ENCODE results near the gene MMAA.
A peak's percentile ranks its signal among the peaks of the same experiment; 100 is the strongest.
"Not testable (repeated sequence)": the region's sequence is repeated elsewhere in the genome, so short reads cannot be mapped to it uniquely, and the experiment has no call there.

The MMAA gene

DNA sequence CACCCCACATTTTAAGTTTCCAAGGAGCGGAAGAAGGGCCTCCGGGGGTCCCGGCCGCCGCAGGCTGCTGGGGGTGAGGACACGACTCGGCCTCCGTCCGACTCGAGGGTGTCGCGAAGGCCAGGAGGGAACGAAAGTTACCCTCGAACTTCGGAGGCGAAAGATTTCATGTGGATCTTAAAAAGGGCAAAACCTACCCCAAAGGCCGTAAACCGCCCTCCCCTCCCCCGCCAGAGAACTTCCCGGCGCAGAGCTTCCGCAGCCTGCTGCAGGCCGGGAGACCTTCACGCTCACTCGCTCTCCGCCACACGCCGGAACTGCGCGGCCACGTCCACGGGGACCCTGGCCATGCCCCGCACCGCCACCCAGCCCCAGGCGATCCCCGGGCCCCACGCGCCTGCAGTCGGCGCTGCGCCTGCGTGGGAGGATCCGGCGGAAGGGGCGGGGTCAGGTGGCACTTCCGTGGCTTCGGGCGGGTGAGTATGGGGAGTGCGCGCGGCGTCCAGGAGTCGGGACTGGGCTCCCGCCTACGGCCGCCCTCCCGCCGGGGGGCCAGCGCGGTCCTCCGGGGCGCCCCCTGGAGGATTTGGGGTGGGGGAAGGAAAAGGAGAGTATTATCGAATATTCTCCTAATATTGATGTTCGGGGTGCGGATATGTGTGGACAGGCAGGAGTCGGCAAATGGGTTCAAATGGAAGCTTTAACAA lies at the start of gene MMAA:
Gene MMAA, plus strand, starts transcription at position 454 of the 707 bp plus-strand sequence. CDS start 19,755 bp downstream, outside the sequence.
- DNase-seq (ENCODE audit: low read depth in 2 of 2): peak; percentile 91

DNA sequence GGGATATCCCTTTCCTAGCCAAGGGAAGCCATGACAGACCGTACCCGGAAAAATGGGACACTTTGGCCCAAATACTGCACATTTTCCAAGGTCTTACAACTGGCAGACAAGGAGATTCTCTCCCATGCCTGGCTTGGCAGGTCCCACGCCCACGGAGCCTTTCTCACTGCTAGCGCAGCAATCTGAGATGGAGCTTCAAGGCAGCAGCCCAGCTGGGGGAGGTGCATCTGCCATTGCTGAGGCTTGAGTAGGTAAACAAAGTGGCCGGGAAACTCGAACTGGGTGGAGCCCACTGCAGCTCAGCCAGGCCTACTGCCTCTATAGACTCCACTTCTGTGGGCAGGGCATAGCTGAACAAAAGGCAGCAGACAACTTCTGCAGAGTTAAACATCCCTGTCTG lies 44.6 kb upstream of the MMAA start:
- DNase-seq (ENCODE audit: low read depth in 2 of 2): not testable (repeated sequence)

DNA sequence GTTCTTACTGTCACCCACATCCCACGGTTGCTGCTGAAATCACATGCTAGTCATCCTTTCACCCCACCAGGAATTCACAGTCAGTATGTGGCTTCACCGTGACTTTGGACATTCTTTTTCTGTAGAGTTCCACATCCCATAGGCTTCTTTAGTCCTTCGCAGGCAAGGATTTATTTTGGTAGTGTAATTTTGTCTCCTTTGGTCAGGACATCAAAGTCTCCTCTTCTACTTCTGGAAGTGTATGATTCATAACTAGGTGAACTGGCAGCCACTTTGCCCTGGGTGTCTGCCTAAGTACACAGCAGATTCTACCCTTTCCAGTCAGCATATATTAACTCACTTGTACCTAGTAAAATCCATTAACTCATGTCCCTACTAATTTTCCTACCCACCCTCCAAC lies 38.3 kb upstream of the MMAA start:
- no peak for DNase-seq (ENCODE audit: low read depth in 2 of 2)

DNA sequence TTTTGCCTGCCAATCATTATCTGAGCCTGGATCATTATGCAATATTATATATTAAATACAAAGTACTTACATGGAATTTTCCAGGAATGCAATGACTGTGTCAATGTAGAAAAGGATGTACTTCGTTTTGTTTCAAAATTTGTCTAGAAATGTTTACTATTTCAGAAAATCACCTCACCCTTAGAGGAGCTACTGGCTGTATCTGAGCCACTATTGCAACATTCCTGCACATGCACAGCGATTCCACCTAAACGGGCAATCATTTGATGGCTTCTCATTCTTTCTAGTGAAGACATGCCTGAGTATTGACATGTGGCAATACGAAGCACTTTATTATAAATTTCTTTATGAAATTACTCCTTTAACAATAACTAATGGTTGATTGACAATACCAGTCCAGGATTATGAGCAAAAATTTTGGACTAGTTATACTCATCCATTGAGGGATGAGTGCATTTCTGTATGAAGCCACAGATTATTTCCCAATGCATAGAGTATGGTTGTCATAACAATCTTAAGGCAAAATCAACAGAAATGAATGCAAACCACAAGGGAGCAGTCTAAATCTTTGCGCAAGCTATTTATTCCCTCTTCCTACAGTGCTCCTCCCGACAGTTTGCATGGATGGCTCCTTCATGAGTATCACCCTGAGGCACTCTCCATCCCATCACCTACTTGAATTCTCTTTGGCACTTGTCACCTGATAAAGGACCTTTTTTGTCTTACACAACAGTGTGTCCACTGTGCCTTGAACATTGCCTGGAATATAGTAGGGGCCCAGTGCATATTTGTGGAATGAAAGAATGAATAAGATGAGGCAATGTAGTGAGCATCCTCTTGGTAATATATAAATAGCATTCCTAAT lies 35.8 kb upstream of the MMAA start:
- DNase-seq (ENCODE audit: low read depth in 2 of 2): no peak

DNA sequence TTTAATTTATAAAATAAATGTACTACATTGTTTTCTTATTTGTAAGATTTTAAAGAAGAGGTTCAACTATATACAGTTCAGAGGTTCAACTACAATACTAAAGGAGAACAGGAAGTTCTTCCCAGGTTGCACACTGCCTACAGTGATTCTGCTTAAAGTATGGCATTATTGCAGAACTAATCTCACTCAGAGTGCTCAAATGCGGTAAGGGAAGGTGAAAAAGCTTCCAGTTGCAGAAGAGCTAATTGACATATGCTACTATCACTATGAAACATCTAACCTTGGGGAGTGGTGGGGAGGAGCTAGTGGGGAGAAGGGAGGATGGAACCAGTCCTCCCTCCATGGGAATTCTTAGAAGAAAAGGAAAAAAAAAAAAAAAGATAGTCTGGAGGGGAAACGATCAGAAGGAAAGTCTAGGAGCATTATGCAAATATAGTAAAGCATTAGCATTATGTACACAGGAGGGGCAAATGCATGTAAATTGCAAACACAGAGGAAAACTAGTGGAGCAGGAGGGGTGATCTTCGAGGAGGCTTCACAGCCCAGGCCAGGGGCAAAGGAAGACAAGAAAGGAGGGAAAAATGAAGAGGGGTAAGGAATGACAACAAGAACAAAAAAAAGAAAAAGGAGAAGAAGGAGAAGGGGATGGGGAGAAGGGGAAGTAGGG lies 32.0 kb upstream of the MMAA start:
- DNase-seq (ENCODE audit: low read depth in 2 of 2): no peak

DNA sequence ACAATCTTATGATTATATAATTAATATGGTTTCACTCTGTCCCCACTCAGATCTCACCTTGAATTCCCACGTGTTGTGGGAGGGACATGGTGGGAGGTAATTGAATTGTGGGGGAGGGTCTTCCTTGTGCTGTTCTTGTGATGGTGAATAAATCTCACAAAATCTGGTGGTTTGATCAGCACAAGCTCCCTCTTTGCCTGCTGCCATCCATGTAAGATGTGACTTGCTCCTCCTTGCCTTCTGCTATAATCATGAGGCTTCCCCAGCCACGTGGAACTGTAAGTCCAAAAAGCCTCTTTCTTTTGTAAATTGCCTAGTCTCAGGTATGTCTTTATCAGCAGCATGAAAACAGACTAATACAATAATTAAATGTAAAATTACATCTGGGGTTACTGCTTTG lies 29.8 kb upstream of the MMAA start:
- not testable (repeated sequence) for DNase-seq (ENCODE audit: low read depth in 2 of 2)

DNA sequence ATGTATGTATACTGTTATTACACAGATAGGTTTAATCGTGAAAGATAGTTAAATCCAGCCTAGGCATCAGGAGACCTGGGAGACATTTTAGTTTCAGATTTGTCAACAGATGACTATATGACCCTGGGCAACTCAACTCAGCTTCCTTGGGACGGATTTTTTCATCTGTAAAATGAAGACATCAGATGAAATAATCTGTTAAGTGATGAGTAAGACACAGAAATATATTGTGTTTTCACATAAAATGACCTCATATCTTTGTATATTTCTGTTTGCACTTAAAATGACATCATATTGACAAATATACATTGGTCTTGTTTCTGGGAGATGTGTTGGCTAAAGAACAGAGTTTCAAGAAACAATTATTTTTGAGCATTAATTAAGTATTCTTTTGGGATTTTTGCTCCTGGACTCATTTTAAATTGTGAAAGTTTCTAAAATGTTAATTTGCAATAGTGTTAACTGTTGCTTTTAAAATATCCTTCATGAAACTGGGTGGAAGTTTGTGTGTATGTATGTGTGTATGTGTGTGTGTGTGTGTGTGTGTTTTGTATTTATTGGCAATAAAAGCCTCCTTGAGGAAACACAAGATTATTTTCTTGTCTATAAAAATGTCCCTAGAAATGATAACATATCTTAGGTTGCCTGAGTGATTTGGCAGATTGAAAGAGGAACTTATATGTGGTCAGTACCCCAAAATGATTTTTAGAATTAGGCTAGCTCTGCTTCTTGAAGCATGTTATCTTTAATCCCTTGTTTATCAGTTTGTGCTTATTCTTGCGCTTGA lies 29.1 kb upstream of the MMAA start:
- no peak for DNase-seq (ENCODE audit: low read depth in 2 of 2)

DNA sequence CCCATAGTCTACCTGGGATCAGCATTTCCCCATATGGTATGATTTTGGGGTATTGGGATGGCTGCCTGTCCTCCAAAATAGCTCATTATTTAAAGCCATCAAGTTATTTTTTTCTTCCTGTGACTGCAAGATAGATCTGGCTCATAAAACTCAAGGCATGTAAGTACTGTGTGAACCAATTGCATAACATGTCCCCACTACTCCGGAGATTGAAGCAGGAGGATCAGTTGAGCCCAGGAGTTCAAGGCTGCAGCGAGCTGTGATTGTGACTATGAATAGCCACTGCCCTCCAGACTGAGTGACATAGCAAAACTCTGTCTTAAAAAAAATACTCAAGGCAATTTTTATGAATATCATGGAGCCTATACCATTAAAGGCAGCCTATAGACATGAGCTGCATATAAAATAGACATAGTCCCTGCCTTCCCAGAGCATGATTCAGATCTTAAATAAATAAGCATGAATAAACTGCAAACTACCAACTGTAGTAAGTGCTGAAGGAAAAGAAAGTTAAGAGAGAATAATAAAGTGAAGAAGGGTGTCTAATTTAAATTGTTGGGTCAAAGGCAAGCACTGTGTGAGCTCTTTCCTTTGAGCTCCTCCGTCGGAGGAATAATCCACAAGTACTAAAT lies 16.9 kb upstream of the MMAA start:
- DNase-seq (ENCODE audit: low read depth in 2 of 2): no peak

DNA sequence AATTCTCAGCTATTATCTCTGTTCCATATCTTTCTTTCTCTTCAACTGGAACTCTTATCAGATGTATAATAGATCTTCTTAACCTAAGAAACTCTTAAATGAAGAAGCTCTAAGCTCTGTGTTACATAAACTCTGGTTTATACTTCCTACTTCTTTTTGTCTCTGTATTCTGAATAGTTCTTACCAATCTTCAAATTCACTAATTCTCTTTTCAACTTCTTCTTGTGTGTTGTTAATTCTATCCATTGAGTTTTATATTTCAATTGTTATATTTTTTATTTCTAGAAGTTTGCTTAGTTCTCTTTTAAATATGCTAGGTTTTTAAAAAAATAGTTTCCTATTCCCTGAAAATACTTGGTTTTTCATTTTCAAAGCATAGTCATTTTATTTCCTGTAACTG lies 13.2 kb upstream of the MMAA start:
- no peak for DNase-seq (ENCODE audit: low read depth in 2 of 2)

DNA sequence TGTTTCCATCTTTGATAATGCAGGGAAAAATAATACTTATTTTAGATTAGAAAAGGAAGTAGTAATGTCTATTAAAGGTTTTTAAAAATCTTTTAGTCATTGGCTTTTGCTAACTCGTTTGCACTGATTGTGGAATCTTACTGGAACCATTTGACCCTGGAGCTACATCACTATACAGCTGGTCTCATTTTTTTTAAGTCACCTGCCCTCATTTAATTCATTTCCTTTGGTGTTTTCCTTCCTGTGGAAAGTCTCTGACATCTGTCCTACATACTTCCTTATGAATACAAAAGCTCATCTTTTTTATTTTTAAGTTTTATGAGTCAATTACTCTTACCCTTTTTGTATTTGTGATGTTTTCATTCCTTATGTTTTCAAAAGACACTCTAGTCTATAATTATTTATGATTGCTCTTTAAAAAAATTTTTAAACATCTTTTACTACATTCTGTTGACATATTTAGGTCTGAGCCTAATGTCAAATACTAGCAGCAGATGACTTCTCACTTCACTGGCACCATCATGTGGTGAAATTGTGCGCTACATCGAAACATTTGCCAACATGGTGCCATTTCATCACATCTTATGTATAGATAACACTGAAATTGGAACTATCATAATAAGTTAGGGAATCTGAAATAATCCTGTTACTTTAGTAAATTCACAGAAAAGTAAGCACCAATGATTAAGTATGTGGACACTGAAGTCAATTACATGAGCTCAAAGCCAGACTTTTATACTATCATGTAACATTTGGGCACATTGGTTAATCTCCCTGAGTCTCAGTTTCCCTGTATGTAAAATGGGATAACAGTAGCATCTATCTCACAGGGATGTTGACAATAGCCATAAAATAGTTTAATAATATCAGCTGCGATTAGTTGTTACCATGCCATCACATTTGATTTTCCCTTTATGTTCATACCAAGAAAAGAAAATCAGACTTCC lies 9.4 kb upstream of the MMAA start:
- DNase-seq (ENCODE audit: low read depth in 2 of 2): no peak

DNA sequence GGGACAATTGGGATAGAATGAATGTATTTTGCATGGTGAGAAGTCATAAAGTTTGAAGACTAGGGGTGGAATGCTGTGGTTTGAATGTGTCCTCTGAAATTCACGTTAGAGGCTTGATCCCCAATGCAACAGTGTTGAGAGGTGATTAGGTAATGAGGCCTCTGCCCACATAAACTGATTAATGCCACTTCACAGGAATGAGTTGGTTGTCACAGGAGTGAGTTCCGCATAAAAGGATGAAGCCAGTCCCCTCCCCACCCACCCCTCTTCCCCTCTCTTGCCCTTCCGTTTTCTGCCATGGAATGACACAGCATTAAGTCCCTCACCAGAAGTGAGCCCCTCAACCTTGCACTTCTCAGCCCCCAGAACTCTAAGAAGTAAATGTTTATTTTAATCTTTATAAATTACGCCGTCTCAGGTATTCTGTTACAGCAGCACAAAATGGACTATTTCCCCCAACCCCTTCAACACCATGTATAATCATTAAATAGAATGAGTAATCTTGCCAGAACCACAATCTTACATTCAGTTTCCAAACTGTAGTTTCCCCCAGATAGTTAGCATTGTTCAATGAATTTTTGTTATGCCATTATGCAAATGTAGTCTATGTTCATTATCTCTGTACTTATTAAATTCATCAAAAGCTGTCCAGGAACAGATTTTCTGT lies 5.5 kb upstream of the MMAA start:
- no peak for DNase-seq (ENCODE audit: low read depth in 2 of 2)

DNA sequence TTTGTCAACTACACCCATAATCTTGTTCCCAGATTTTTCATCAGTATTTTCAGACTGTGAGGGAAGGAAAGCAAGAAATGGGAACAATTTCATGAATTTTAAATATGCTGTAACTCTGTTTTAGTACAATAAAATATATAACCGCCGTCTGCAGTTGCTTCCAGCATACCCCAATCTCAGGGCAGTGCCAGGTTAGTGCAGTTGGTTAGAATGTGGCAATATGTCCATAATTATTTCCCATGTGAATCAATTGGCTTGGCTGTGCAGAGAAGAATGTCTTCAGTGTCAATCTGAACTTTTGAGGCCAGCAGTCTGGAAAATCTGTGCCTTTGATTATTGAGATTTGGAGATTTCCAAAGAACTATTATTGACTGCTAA lies 5.0 kb upstream of the MMAA start:
- no peak for DNase-seq (ENCODE audit: low read depth in 2 of 2)

DNA sequence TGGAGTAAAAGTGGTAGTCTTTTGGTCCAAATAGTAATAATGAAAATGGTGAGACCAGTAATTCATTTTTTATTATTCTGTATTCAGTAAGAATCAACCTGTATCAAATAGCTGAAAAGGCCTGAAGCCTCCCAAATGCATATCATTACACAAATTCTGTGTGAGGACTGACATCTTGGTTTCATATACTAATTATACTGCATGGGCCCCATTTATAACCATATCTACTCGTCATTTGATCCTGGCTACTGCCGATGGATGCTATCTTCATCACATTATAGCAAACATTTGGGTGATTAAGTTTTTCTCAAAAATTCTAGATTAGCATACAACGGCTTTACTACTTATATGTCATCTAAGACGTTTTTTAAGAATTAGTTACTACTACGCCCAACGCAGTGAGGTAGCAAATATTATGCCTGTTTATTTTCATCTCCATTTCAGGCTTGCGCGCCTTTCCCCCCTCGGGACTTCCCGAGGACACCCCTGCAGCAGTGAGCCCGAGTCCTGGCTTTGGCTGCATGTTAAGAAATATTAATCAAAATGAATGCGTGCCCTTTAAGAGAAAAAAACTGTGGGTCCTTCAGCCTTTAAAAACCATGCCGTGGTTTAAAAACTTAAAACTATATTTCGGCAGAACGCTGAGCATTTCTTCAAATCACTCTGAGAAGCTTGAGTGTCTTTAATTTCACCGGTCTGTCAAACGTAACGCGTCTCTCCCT lies 814 bp upstream of the MMAA start:
- DNase-seq (ENCODE audit: low read depth in 2 of 2): no peak

DNA sequence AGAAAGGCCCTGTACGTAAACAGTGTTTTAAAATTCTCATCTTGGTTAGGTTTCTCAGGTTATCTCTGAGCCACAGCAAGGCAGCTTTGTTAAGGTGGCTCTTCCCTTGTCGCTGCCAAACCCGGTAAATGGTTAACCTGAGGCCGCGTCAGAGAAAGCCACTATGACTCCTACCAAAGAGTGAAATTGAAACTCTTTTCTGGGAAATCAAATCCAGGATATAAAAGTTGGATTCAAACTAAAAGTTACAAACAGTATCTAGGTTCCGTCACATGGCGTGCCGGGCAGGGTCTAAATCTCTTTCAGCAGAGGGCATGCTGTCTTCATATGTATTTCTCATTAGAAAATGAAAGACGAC lies 433 bp downstream of the MMAA start:
- no peak for DNase-seq (ENCODE audit: low read depth in 2 of 2)

DNA sequence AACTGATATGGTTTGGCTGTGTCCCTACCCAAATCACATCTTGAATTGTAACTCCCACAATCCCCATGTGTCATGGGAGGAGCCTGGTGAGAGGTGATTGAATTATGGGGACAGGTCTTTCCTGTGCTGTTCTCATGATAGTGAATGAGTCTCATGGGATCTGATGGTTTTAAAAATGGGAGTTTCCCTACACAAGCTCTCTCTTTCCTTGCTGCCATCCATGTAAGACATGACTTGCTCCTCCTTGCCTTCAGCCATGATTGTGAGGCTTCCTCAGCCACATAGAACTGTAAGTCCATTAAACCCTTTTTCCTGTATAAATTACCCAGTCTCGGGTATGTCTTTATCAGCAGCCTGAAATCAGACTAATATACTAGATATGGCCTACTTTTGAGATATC lies 2.9 kb downstream of the MMAA start:
- DNase-seq (ENCODE audit: low read depth in 2 of 2): not testable (repeated sequence)

DNA sequence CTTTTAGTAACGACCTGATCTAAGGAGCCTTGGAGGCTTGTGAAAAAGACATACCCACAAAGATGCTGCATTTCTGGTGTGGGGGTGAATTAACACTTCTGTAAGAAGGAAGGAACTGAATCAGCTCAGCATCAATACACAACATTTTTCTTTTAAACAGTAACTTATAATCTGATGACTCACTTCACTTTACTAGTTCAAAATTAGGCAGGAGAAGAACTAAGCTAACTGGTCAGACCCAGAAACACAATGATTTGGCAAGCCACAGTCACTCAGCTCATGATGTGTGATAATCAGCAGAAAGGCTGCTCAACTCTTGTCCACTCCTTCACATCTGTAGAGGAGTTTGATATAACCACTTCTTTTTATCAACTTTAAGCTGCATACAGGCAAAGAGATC lies 4.6 kb downstream of the MMAA start:
- no peak for DNase-seq (ENCODE audit: low read depth in 2 of 2)

DNA sequence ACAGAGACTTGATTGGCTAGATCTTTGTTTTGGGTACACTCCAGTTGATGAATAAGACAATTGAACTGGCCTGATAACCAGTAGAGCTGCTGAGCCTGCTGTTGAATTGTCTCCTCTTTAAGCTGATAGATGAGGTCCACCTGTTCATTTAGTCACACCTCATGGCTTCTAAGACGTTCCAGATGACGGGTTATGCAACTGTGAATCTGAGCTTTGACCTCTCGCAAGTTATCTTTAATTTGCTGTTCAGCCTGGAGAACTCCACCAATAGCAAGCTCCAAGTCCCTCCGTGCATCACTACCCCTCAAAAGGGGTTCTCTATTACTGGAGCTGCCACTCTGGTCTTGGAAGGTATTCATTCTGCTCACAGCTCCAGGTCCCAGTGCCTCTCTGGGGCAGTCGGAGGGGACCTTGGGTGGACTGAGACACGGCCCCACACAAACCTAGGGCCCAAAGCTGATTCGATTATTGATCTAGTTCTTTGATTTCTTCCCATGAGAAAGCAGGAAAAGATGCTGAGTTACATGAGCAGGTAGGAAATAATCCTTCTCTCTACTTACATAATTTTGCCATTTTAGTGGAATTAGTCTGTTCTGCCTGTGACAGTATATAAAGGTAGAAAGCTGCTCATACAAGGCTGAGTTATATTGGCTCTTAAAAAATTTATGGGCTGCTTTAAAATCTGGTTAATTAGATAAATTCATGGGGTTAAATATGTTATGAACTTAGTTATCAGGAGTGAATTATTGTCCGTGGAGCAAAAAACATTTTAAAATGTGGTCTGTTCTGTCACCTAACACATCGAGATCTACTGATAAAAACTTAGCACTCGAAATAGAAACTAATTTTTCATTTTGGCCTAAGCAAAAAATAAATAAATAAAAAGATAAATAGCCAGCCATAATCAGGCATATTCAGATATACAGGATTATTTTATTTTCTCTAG lies 6.8 kb downstream of the MMAA start:
- DNase-seq (ENCODE audit: low read depth in 2 of 2): no peak

DNA sequence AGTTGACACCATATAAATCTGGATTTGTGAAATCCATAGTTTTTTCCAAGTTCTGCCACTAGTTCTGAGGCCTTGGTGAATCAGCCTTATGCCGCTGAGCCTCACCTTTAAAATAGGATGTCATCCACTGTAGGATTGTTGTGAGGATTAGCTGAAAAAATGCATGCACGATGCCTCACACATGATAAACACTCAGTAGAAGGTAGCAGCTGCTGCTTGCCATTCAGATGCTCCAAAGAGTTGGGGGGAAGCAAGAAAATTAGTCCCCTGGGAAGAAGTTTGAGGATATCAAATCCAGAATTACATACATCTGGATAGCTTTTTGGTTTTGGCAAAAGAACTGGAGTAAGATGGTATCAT lies 7.4 kb downstream of the MMAA start:
- DNase-seq (ENCODE audit: low read depth in 2 of 2): no peak

Data from stimulated activated CD8-positive, alpha-beta memory T cell treated with anti-CD3 and anti-CD28 coated beads, Interleukin-2, amount 100 ng/mL, for 1 hour (primary cell).